ENCODE measurements around the gene GLG1.
"Not testable (repeated sequence)": the region's sequence is repeated elsewhere in the genome, so short reads cannot be mapped to it uniquely, and the experiment has no call there.

Gene GLG1

GRCh38 chr16:74606521-74607309 lies at the start of gene GLG1:
Gene GLG1 (minus strand): TSS chr16:74607114. CDS start chr16:74607094, 20 bp downstream.
- peak; percentile 77 for DNase-seq

GRCh38 chr16:74654536-74655050 lies 47.7 kb upstream of the GLG1 start:
- DNase-seq: no peak

- not testable (repeated sequence) for DNase-seq
Observed at GRCh38 chr16:74652883-74653282, 46.0 kb upstream of the GLG1 start.

GRCh38 chr16:74652249-74652648 lies 45.3 kb upstream of the GLG1 start:
- no peak for DNase-seq

- DNase-seq: no peak
Observed at GRCh38 chr16:74651841-74652240, 44.9 kb upstream of the GLG1 start.

GRCh38 chr16:74650966-74651567 lies 44.2 kb upstream of the GLG1 start:
- DNase-seq: no peak

- no peak for DNase-seq
Observed at GRCh38 chr16:74649839-74650504, 43.1 kb upstream of the GLG1 start.

GRCh38 chr16:74641969-74642368 lies 35.1 kb upstream of the GLG1 start:
- DNase-seq: no peak

- no peak for DNase-seq
Observed at GRCh38 chr16:74637742-74638453, 31.0 kb upstream of the GLG1 start.

GRCh38 chr16:74635303-74635702 lies 28.4 kb upstream of the GLG1 start:
- no peak for DNase-seq

- no peak for DNase-seq
Observed at GRCh38 chr16:74633686-74634085, 26.8 kb upstream of the GLG1 start.

GRCh38 chr16:74627506-74628220 lies 20.7 kb upstream of the GLG1 start:
- DNase-seq: no peak

GRCh38 chr16:74626741-74627416 lies 20.0 kb upstream of the GLG1 start:
- no peak for DNase-seq

GRCh38 chr16:74625500-74626350 lies 18.8 kb upstream of the GLG1 start:
- no peak for DNase-seq

- DNase-seq: no peak
Observed at GRCh38 chr16:74623839-74624235, 16.9 kb upstream of the GLG1 start.

- no peak for DNase-seq
Observed at GRCh38 chr16:74623214-74623838, 16.4 kb upstream of the GLG1 start.

GRCh38 chr16:74622005-74622404 lies 15.1 kb upstream of the GLG1 start:
- DNase-seq: no peak

- no peak for DNase-seq
Observed at GRCh38 chr16:74617206-74617788, 10.4 kb upstream of the GLG1 start.

- DNase-seq: no peak
Observed at GRCh38 chr16:74611721-74612120, 4.8 kb upstream of the GLG1 start.

- no peak for DNase-seq
Observed at GRCh38 chr16:74608944-74609343, 2.0 kb upstream of the GLG1 start.

Data from NCI-H524 treated with DMSO at 0.1 percent for 48 hours (cell line).